ENCODE data around the gene KRTAP2-1. TPM values are rescaled to one million over a fixed set of nuclear protein-coding genes. Genes with fewer than 3 reads are reported as not detected.

KRTAP2-1 gene
- total RNA-seq, 1 donor from 2014 or later, result not detected

GRCh38 chr17:41024697-41025096, 22.4 kb downstream of the KRTAP2-1 start:
- peaks cover 5% of the 10 kb centered on the region for H3K27me3 ChIP-seq
- no peaks in the 10 kb centered on the region for H3K9me3 ChIP-seq
- no peak for DNase-seq (ENCODE audit: low spot score in 2 of 2)
- no peak overlapping the region for H3K4me3 ChIP-seq
- intact Hi-C loops (cut with DNase I), result no loop called here
- no peak overlapping the region for H3K27ac ChIP-seq
- TF ChIP-seq CTCF (IDR thresholded peaks at IDR 0.05), result no peak
- H3K4me1 ChIP-seq, result no peaks in the 10 kb centered on the region
- H3K36me3 ChIP-seq, result no peaks in the 10 kb centered on the region

GRCh38 chr17:41020336-41020735, 26.8 kb downstream of the KRTAP2-1 start:
- Histone ChIP-seq H3K27ac (no peak overlapping the region), H3K4me3 (no peak overlapping the region), H3K27me3 (no peaks in the 10 kb centered on the region), H3K9me3 (no peaks in the 10 kb centered on the region), H3K4me1 (no peaks in the 10 kb centered on the region), H3K36me3 (no peaks in the 10 kb centered on the region)
- no peak for TF ChIP-seq CTCF (IDR thresholded peaks at IDR 0.05)
- no peak for DNase-seq (ENCODE audit: low spot score in 2 of 2)
- intact Hi-C loops (cut with DNase I), result no loop called here

GRCh38 chr17:41019415-41019814, 27.7 kb downstream of the KRTAP2-1 start:
- Histone ChIP-seq H3K4me3 (no peak overlapping the region), H3K27me3 (no peaks in the 10 kb centered on the region), H3K36me3 (no peaks in the 10 kb centered on the region), H3K4me1 (no peaks in the 10 kb centered on the region), H3K9me3 (no peaks in the 10 kb centered on the region), H3K27ac (no peak overlapping the region)
- TF ChIP-seq CTCF (IDR thresholded peaks at IDR 0.05), result no peak
- intact Hi-C loops (cut with DNase I), result no loop called here
- no peak for DNase-seq (ENCODE audit: low spot score in 2 of 2)

GRCh38 chr17:41018541-41018940, 28.6 kb downstream of the KRTAP2-1 start:
- Histone ChIP-seq H3K36me3 (no peaks in the 10 kb centered on the region), H3K27me3 (no peaks in the 10 kb centered on the region), H3K27ac (no peak overlapping the region), H3K4me3 (no peak overlapping the region), H3K4me1 (no peaks in the 10 kb centered on the region), H3K9me3 (no peaks in the 10 kb centered on the region)
- DNase-seq (ENCODE audit: low spot score in 2 of 2), result no peak
- intact Hi-C loops (cut with DNase I), result no loop called here
- no peak for TF ChIP-seq CTCF (IDR thresholded peaks at IDR 0.05)

- Histone ChIP-seq H3K27ac (no peak overlapping the region), H3K27me3 (no peaks in the 10 kb centered on the region), H3K4me3 (no peak overlapping the region), H3K9me3 (no peaks in the 10 kb centered on the region), H3K4me1 (no peaks in the 10 kb centered on the region), H3K36me3 (no peaks in the 10 kb centered on the region)
- intact Hi-C loops (cut with DNase I), result no loop called here
- DNase-seq (ENCODE audit: low spot score in 2 of 2), result no peak
- no peak for TF ChIP-seq CTCF (IDR thresholded peaks at IDR 0.05)
Observed at GRCh38 chr17:41016578-41017215, 30.4 kb downstream of the KRTAP2-1 start.

GRCh38 chr17:41015454-41015853, 31.7 kb downstream of the KRTAP2-1 start:
- no peaks in the 10 kb centered on the region for H3K36me3 ChIP-seq
- no peaks in the 10 kb centered on the region for H3K9me3 ChIP-seq
- H3K27me3 ChIP-seq, result no peaks in the 10 kb centered on the region
- no peak overlapping the region for H3K27ac ChIP-seq
- intact Hi-C loops (cut with DNase I), result no loop called here
- H3K4me3 ChIP-seq, result no peak overlapping the region
- no peak for TF ChIP-seq CTCF (IDR thresholded peaks at IDR 0.05)
- DNase-seq (ENCODE audit: low spot score in 2 of 2), result no peak
- no peaks in the 10 kb centered on the region for H3K4me1 ChIP-seq
